ENCODE measurements around the gene RCOR1.

RCOR1 gene

GRCh38 chr14:102686196-102686801 is 93.8 kb downstream of the RCOR1 start:
- no peak for DNase-seq

DNA sequence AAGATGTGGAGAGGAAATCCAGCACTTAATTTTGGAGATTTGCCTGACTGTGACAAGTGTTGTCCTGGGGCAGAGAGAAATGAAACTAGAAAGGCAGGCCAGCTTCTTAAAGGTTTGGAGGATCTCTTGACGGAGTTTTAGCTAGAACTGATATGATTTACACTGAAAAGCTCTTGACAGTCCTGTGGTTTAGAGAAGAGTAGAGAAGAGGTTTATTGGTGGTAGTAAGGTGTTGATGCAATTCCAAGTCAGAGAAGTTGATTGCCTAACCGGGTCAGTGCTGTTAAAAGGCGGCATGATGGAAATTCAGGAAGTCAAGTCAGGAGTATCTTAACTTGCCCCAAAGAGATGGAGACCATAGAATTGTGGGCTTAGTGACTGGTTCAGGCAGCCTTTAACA is 95.8 kb downstream of the RCOR1 start:
- no peak for DNase-seq

- peak; percentile 14 for DNase-seq
Measured at GRCh38 chr14:102690509-102691286, 98.2 kb downstream of the RCOR1 start.

- DNase-seq = peak; percentile 37
Measured at GRCh38 chr14:102691763-102692162, 99.3 kb downstream of the RCOR1 start.

GRCh38 chr14:102692334-102692733 is 99.9 kb downstream of the RCOR1 start:
- no peak for DNase-seq

GRCh38 chr14:102693006-102693755 is 100.7 kb downstream of the RCOR1 start:
- DNase-seq = peak; percentile 69

- DNase-seq = peak; percentile 88
Measured at GRCh38 chr14:102694530-102695166, 102.2 kb downstream of the RCOR1 start.

- no peak for DNase-seq
Measured at GRCh38 chr14:102695167-102695555, 102.7 kb downstream of the RCOR1 start.

GRCh38 chr14:102696332-102696731 is 103.9 kb downstream of the RCOR1 start:
- DNase-seq = no peak

DNA sequence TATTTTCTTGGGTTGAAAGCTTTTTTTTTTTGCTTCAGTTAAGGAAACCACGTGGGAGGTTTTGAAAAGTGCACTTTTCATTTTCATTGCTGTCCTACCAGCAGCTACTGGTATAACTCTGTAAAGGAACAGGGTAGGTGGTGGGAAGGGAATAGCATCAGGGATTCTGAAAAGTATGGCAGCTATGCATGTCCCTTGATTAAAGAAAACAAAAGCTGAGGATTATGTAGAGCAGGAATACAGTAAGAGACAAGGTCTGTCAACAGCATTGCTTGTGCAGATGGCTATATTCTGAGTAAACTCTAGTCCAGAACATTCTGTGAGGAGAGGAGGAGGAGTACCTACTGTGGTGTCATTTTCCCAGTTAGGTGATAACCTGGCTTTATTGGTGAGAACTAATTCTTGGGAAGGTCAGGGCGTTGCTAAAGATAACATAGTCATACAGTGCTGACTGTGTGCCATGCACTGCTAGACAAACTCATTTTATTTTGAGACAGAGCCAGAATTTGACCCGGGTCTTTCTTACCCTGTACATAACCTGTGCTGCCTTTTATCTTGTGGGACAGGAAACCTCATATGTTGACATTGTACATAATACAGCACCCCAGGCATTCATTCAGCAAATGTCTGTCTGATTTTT is 104.5 kb downstream of the RCOR1 start:
- DNase-seq = no peak

- DNase-seq = no peak
Measured at GRCh38 chr14:102697501-102697900, 105.1 kb downstream of the RCOR1 start.

GRCh38 chr14:102699416-102700110 is 107.1 kb downstream of the RCOR1 start:
- no peak for DNase-seq

DNA sequence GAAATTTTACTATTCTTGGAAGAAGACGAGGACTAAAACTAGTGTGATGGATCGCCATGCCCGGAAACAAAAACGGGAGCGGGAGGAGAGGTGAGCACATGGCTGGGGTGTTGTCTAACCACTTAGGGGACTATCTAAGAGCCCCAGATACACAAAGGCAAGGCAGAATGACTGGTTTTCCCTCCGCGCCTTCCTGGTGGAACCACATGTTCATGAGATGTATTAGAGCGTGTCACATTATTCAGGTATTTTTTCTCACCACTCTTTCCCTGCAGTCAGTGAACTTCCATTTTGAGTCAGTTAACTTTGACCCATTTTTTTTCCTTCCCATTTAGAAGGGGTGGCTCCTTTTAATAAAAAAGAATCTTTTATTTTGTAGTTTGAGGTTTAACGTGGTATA is 116.0 kb downstream of the RCOR1 start:
- no peak for DNase-seq

- DNase-seq = no peak
Measured at GRCh38 chr14:102711207-102711606, 118.8 kb downstream of the RCOR1 start.

- no peak for DNase-seq
Measured at GRCh38 chr14:102711946-102712345, 119.5 kb downstream of the RCOR1 start.

GRCh38 chr14:102717276-102717675 is 124.8 kb downstream of the RCOR1 start:
- no peak for DNase-seq

DNA sequence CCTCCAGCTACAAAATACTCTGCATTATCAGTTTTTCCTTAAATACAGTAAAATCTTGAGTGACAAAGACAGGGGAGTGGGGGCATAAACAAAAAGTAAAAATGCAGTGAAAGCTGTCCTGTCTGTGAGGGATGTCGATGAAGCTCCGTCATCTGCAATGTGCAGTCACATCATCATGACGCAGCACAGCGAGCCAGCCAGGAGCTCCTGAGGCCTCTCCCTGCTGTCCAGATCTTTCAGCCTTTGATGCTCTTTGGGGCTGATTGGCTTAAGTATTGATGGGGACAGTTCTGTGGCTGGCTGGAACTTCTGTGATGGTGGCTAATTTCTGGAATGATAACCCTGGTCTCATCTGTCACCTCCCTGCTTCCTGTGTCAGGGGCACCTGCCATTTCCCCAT is 130.2 kb downstream of the RCOR1 start:
- no peak for DNase-seq

DNA sequence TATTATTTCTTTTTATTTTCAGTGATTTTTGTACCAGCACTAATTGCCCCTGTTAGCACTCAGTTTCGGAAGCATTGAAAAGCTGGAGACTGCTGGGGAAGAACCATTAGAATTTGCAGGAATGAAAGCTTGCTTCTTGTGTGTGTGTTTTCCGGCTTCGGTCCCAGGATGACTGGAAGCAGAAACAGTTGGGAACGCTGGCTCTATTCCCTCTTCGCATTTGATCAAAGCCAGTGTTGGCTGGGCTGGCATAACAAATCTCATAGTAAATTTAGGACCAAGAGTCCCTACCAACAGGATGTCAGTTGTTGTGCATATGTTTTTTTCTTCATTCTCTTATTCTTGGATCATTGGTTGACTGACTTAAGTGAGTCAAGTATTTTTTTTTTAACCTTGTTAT is 131.2 kb downstream of the RCOR1 start:
- DNase-seq = no peak

DNA sequence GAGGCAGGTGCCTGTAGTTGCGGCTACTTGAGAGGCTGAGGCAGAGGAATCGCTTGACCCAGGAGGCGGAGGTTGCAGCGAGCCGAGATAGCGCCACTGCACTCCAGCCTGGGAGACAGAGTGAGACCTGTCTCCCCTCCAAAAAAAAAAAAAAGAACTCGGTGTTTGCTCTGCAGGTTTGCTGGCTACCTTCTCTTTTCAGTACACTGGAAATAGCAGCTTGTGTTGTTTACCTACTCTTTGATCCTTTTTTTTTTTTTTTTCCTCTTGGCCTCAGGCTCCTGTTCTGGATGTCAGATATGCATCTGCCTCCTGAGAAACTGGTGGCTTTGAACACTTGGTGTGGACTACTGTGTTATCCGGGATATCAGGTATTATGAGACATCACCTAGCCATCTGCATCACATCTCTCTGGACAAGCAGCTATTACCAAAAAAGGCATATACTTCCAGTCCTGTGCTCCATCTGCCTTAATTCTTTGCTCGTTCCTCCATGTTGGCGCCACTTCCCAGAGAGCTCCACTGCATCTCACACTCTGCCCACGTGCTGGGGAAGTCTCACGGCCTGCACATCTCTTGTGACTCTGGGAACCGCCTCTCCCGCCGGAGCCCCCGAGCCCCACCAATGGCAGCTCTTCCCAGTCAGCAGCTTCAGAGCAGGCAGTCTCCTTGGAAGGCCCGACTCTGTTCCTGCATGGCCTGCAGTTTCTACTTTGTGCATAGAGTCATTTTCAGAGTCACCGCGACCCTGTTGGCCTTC is 133.9 kb downstream of the RCOR1 start:
- no peak for DNase-seq

- DNase-seq = no peak
Measured at GRCh38 chr14:102727336-102728095, 135.1 kb downstream of the RCOR1 start.

DNA sequence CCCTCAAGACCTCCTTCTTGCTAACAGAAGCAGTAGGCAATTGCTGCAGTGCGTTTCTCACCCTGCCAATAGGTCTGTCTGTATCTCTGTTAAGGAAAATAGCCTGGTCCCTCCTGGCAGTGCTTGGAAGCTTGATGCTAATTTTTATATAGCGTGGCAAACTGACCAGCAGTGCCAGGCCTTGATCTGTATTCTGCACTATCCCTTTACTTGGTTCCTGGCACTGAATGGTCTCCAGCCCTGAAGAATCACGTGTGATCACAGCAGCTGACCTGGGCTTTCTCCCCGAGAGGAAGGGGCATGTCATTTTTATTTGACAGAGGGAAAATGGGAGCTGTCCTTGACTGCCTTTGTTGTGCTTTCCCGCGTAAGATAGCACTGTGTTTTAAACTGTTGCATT is 136.1 kb downstream of the RCOR1 start:
- DNase-seq = no peak
